GM12874 (cell line): ENCODE measurements around the gene KCNK17.

Experiments used
- CTCF ChIP-seq: IDR thresholded peaks from 2 replicates; pipeline ENCODE4 v1.5.1; 2011; ENCODE audit warnings: low read depth, mild to moderate bottlenecking, control low read depth, low read length, moderate library complexity; ENCODE audit not compliant: insufficient read depth

KCNK17 gene

GRCh38 chr6:39300739-39301138 is 13.5 kb downstream of the KCNK17 start:
- TF ChIP-seq CTCF, result no peak

- TF ChIP-seq CTCF, result no peak
These were observed 16.2 kb downstream of the KCNK17 start for GRCh38 chr6:39298061-39298460.

- TF ChIP-seq CTCF, result no peak
These were observed 17.2 kb downstream of the KCNK17 start for GRCh38 chr6:39296745-39297640.

- no peak for TF ChIP-seq CTCF
These were observed 18.6 kb downstream of the KCNK17 start for GRCh38 chr6:39295611-39296011.

- no peak for TF ChIP-seq CTCF
These were observed 19.3 kb downstream of the KCNK17 start for GRCh38 chr6:39294899-39295298.

GRCh38 chr6:39294133-39294532 is 20.1 kb downstream of the KCNK17 start:
- TF ChIP-seq CTCF, result no peak

- no peak for TF ChIP-seq CTCF
These were observed 21.6 kb downstream of the KCNK17 start for GRCh38 chr6:39292637-39293036.
